ENCODE results near the gene BBS2.
A peak's percentile ranks its signal among the peaks of the same experiment; 100 is the strongest.
"Not testable (repeated sequence)": the region's sequence is repeated elsewhere in the genome, so short reads cannot be mapped to it uniquely, and the experiment has no call there.

BBS2 gene

GRCh38 chr16:56520251-56520577 is 390 bp upstream of the BBS2 start:
- no peak for DNase-seq

- no peak for DNase-seq
Observed at GRCh38 chr16:56518425-56518824, 1.4 kb downstream of the BBS2 start.

- DNase-seq: no peak
Observed at GRCh38 chr16:56517206-56517605, 2.6 kb downstream of the BBS2 start.

- no peak for DNase-seq
Observed at GRCh38 chr16:56515665-56516064, 4.2 kb downstream of the BBS2 start.

- DNase-seq: no peak
Observed at GRCh38 chr16:56514845-56515244, 5.0 kb downstream of the BBS2 start.

GRCh38 chr16:56513972-56514371 is 5.9 kb downstream of the BBS2 start:
- peak; percentile 65 for DNase-seq

GRCh38 chr16:56513091-56513490 is 6.7 kb downstream of the BBS2 start:
- no peak for DNase-seq

GRCh38 chr16:56512025-56512424 is 7.8 kb downstream of the BBS2 start:
- DNase-seq: no peak

- DNase-seq: no peak
Observed at GRCh38 chr16:56510544-56510943, 9.3 kb downstream of the BBS2 start.

GRCh38 chr16:56506941-56507340 is 12.9 kb downstream of the BBS2 start:
- DNase-seq: no peak

GRCh38 chr16:56505181-56505580 is 14.6 kb downstream of the BBS2 start:
- no peak for DNase-seq

GRCh38 chr16:56493815-56494214 is 26.0 kb downstream of the BBS2 start:
- no peak for DNase-seq

- no peak for DNase-seq
Observed at GRCh38 chr16:56493126-56493525, 26.7 kb downstream of the BBS2 start.

GRCh38 chr16:56491657-56492261 is 28.1 kb downstream of the BBS2 start:
- DNase-seq: no peak

- not testable (repeated sequence) for DNase-seq
Observed at GRCh38 chr16:56488868-56489267, 31.0 kb downstream of the BBS2 start.

GRCh38 chr16:56488035-56488434 is 31.8 kb downstream of the BBS2 start:
- no peak for DNase-seq

GRCh38 chr16:56483394-56483793 is 36.4 kb downstream of the BBS2 start:
- no peak for DNase-seq

- DNase-seq: no peak
Observed at GRCh38 chr16:56482683-56483236, 37.1 kb downstream of the BBS2 start.

GRCh38 chr16:56481468-56482122 is 38.2 kb downstream of the BBS2 start:
- no peak for DNase-seq

GRCh38 chr16:56480776-56481467 is 38.9 kb downstream of the BBS2 start:
- DNase-seq: no peak

GRCh38 chr16:56479469-56479868 is 40.4 kb downstream of the BBS2 start:
- DNase-seq: no peak

GRCh38 chr16:56478281-56479049 is 41.4 kb downstream of the BBS2 start:
- DNase-seq: no peak

- no peak for DNase-seq
Observed at GRCh38 chr16:56477096-56477878, 42.5 kb downstream of the BBS2 start.
